Measurements from ENCODE around the gene KLK14. TPM values are rescaled to one million over a fixed set of nuclear protein-coding genes. Genes with fewer than 3 reads are reported as not detected.

KLK14 gene
- polyA plus RNA-seq, 1 donor (not counting 4 experiments of a cell fraction or from before 2014, with no cell fraction given): 0.05 TPM

GRCh38 chr19:51102991-51103390 is 20.3 kb upstream of the KLK14 start:
- FAIRE-seq: no peak
- dilution Hi-C loops (cut with MboI; ENCODE audit: extremely low pct_ligation_motif_present, low sequenced_read_pairs): no loop called here
- no peak for DNase-seq (ENCODE audit: low read depth, low spot score)
- H3K27ac ChIP-seq (ENCODE audit: control insufficient read depth, insufficient read depth, low read length): no peak overlapping the region
- TF ChIP-seq EZH2 (IDR thresholded peaks at IDR 0.05; ENCODE audit: low read length) (no peak), CTCF (optimal IDR thresholded peaks at IDR 0.05 in 1 of 3, IDR thresholded peaks at IDR 0.05 in 1 of 3, conservative IDR thresholded peaks at IDR 0.05 in 1 of 3; ENCODE audit: extremely low read depth in 1 of 3, insufficient read depth in 2 of 3, low read length in 3 of 3) (no peak)
- peaks cover 7% of the 10 kb centered on the region for H4K20me1 ChIP-seq (ENCODE audit: control insufficient read depth, extremely low read depth, insufficient read depth, low read length)
- H3K9ac ChIP-seq (ENCODE audit: control insufficient read depth, extremely low read depth, insufficient read depth, low read length): no peak overlapping the region
- H3K4me2 ChIP-seq (ENCODE audit: control insufficient read depth, extremely low read depth, insufficient read depth, low read depth, low read length): no peak overlapping the region
- peaks cover 19 to 27% of the 10 kb centered on the region in 2 experiments for H3K36me3 ChIP-seq (ENCODE audit: control insufficient read depth in 2 of 2, extremely low read depth in 1 of 2, insufficient read depth in 2 of 2, low read length in 2 of 2)
- no peak overlapping the region for H3K4me3 ChIP-seq (ENCODE audit: control insufficient read depth in 2 of 3, extremely low read depth in 1 of 3, insufficient read depth in 2 of 3, low read depth in 1 of 3, low read length in 3 of 3)
- no peaks in the 10 kb centered on the region for H3K9me3 ChIP-seq (ENCODE audit: control insufficient read depth, low read depth, low read length)
- no peaks in the 10 kb centered on the region for H3K27me3 ChIP-seq (ENCODE audit: control insufficient read depth, extremely low read depth, insufficient read depth, low read length)
- peaks cover 60% of the 10 kb centered on the region for H3K79me2 ChIP-seq (ENCODE audit: control insufficient read depth, insufficient read depth, low read length)
- peaks cover 4% of the 10 kb centered on the region for H3K4me1 ChIP-seq (ENCODE audit: control insufficient read depth, extremely low read depth, insufficient read depth, low read length)
- no peaks in the 10 kb centered on the region for H3K9me1 ChIP-seq (ENCODE audit: control insufficient read depth, extremely low read depth, insufficient read depth, low read length)
- H2AFZ ChIP-seq (ENCODE audit: control insufficient read depth, low read length): no peak overlapping the region

GRCh38 chr19:51101171-51101865 is 18.6 kb upstream of the KLK14 start:
- H4K20me1 ChIP-seq (ENCODE audit: control insufficient read depth, extremely low read depth, insufficient read depth, low read length): peaks cover 7% of the 10 kb centered on the region
- H3K36me3 ChIP-seq (ENCODE audit: control insufficient read depth in 2 of 2, extremely low read depth in 1 of 2, insufficient read depth in 2 of 2, low read length in 2 of 2): peaks cover 21 to 32% of the 10 kb centered on the region in 2 experiments
- FAIRE-seq: no peak
- dilution Hi-C loops (cut with MboI; ENCODE audit: extremely low pct_ligation_motif_present, low sequenced_read_pairs): no loop called here
- H3K79me2 ChIP-seq (ENCODE audit: control insufficient read depth, insufficient read depth, low read length): peaks cover 46% of the 10 kb centered on the region
- no peak for DNase-seq (ENCODE audit: low read depth, low spot score)
- TF ChIP-seq CTCF (optimal IDR thresholded peaks at IDR 0.05 in 1 of 3, IDR thresholded peaks at IDR 0.05 in 1 of 3, conservative IDR thresholded peaks at IDR 0.05 in 1 of 3; ENCODE audit: extremely low read depth in 1 of 3, insufficient read depth in 2 of 3, low read length in 3 of 3) (no peak), EZH2 (IDR thresholded peaks at IDR 0.05; ENCODE audit: low read length) (no peak)
- peaks cover 10% of the 10 kb centered on the region for H3K4me1 ChIP-seq (ENCODE audit: control insufficient read depth, extremely low read depth, insufficient read depth, low read length)
- H2AFZ ChIP-seq (ENCODE audit: control insufficient read depth, low read length): no peak overlapping the region
- H3K27ac ChIP-seq (ENCODE audit: control insufficient read depth, insufficient read depth, low read length): no peak overlapping the region
- no peak overlapping the region for H3K4me3 ChIP-seq (ENCODE audit: control insufficient read depth in 2 of 3, extremely low read depth in 1 of 3, insufficient read depth in 2 of 3, low read depth in 1 of 3, low read length in 3 of 3)
- no peaks in the 10 kb centered on the region for H3K27me3 ChIP-seq (ENCODE audit: control insufficient read depth, extremely low read depth, insufficient read depth, low read length)
- H3K9me1 ChIP-seq (ENCODE audit: control insufficient read depth, extremely low read depth, insufficient read depth, low read length): peaks cover 5% of the 10 kb centered on the region
- H3K9me3 ChIP-seq (ENCODE audit: control insufficient read depth, low read depth, low read length): no peaks in the 10 kb centered on the region
- H3K9ac ChIP-seq (ENCODE audit: control insufficient read depth, extremely low read depth, insufficient read depth, low read length): no peak overlapping the region
- H3K4me2 ChIP-seq (ENCODE audit: control insufficient read depth, extremely low read depth, insufficient read depth, low read depth, low read length): no peak overlapping the region
